Stimulated activated CD8-positive, alpha-beta memory T cell treated with anti-CD3 and anti-CD28 coated beads, Interleukin-15, amount 100 ng/mL, for 1 hour (primary cell): ENCODE results near the gene CAND2.
"Not testable (repeated sequence)": the region's sequence is repeated elsewhere in the genome, so short reads cannot be mapped to it uniquely, and the experiment has no call there.

Experiments
- DNase-seq: peaks from one replicate; pipeline ENCODE4 v3.0.0-alpha.2; 2020; ENCODE audit warnings: low read depth

Gene CAND2

DNA sequence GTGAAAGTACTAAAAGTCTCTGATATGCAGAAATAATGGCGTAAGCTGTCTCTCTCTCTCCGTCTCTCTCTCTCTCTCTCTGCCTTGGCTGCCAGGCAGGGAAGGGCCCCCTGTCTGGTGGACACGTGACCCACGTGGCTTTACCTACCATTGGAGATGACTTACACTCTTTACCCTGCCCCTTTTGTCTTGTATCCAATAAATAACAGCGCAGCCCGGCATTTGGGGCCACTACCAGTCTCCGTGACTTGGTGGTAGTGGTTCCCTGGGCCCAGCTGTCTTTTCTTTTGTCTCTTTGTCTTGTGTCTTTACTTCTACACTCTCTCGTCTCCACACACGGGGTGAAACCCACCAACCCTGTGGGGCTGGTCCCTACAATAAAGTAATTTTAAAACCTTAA is 25.2 kb upstream of the CAND2 start:
- DNase-seq, result no peak

DNA sequence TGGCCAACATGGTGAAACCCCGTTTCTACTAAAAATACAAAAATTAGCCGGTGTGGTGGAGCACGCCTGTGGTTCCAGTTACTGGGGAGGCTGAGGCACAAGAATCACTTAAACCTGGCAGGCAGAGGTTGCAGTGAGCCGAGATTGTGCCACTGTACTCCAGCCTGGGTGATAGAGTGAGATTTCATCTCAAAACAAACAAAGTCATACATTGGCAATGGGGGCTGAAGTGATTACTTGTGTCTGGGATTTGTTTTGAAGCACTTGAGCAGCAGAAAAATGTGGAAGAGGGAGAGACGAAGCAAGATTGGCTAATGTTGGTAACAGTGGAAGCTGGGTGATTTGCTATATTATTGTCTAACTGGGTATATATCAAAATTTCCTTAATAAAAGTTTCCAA is 24.0 kb upstream of the CAND2 start:
- no peak for DNase-seq

- DNase-seq, result no peak
Observed at GRCh38 chr3:12773030-12773709, 23.3 kb upstream of the CAND2 start.

- DNase-seq, result no peak
Observed at GRCh38 chr3:12773710-12774086, 22.8 kb upstream of the CAND2 start.

DNA sequence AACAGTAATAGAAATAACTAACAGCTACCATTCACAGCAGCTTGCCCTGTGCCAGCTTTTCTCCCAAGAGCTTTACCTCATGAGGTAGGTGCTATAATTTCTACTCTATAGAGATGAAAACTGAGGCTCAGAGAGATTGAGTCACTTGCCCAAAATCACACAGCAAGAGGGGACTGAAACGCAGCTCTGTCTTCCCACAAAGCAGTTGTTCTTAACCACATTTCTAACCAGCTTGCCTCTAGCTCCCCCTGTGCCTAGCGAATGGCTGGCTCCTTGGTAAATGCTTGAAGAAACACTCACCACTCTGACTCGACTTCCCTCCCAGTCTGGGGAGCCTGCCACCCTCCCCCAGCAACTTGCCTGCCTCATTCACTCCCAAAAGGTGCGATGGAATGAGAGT is 21.9 kb upstream of the CAND2 start:
- no peak for DNase-seq

DNA sequence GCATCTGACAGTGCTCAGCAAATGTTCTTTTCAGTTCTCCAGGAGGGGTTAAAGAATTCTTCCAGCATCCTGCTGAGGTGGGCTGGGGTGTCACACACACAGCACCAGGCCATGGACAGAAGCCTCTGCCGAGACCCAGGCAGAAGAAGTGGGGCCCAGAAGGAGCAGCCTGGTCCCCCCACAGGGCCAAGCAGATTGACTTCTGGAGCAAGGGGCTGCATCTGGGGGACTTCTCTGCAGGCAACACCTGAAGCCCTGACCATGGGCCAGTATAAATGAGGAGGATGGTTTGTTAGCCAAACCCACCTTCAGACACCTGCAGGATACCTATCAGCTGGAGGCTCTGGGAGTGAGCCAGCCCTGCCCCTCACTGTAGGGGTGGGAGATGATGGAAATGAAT is 21.3 kb upstream of the CAND2 start:
- DNase-seq, result no peak

DNA sequence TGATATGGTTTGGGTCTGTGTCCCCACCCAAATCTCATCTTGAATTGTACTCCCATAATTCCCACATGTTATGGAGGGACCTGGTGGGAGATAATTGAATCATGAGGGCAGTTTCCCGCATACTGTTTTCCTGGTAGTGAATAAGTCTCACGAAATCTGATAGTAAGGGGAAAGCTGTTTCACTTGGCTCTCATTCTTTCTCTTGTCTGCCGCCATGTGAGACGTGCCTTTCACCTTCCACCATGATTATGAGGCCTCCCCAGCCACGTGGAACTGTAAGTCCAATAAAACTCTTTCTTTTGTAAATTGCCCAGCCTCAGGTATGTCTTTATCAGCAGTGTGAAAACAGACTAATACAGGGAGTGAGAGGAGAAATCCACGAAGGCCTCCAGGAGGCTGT is 20.5 kb upstream of the CAND2 start:
- DNase-seq, result not testable (repeated sequence)

DNA sequence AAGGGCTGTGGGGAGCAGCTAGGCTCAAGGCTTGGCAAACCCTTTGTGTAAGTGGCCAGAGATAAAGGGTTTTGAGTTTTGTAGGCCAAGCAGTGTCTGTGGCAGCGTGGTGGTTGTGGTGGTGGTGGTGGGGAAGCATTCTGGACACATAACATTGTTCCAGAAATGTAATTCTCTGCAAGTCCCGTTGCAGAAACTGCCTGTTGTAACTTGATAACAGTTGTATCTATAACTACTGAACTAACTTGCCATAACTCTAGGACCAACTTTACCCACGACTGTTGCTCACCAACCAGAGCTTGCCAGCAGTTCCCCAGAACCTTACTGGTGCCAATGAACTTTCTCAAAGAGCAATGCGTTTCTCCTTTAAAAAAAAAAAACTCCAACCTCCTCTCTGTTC is 19.3 kb upstream of the CAND2 start:
- no peak for DNase-seq

DNA sequence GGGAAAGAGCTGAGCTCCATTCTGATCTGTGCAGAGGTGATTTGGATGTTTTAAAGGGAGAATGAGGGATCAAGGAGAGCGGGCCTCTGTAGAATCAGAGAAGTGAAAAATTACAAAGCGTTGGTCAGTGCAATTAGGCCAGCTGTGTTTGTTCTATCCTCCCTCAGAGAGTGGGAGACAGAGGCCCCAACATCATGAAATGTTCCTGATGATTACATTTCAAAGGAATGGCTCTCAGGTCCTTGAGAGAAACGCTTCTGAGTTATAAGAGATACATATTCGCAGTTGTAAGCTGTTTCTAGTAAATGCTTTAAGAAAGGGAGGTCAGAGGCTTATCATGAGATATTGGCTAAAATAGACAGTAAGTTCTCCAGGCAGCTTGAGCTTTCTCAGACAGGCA is 15.7 kb upstream of the CAND2 start:
- DNase-seq, result no peak

GRCh38 chr3:12782172-12782815 is 14.2 kb upstream of the CAND2 start:
- no peak for DNase-seq

DNA sequence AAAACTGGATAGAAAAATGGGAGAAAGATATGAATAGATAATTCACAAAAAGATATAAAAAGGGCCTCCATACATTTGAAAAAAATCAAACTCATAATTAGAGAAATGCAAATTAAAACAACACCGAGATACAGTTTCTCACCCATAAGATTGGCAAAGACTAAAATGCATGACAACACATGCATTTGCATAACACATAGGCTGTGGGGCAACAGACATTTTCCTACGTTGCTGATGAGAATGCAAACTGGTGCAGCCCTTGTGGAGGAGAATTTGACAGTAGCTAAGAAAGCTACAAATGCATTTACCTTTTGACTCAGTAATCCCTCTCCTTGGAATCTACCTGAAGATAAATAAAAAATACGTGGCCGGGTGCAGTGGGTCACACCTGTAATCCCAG is 11.4 kb upstream of the CAND2 start:
- DNase-seq, result no peak

DNA sequence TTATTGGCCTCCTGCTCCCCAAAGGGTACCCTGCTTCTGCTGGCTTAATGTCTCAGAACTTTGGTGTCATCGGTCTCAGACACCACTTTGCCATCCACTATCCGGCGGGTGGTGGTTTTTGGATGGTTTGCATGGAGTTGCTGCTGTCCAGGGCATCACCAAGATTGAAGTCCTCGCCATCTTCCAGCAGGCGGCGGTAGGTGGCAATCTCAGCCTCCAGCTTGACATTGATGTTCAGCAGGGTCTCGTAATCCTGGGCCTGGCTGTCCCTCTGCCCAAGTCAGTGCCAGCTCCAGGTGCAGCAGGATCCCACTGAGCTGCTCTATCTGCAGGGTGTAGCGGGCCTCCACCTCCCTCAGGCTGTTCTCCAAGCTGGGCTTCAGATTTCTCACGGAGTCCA is 9.1 kb upstream of the CAND2 start:
- peak; percentile 39 for DNase-seq

DNA sequence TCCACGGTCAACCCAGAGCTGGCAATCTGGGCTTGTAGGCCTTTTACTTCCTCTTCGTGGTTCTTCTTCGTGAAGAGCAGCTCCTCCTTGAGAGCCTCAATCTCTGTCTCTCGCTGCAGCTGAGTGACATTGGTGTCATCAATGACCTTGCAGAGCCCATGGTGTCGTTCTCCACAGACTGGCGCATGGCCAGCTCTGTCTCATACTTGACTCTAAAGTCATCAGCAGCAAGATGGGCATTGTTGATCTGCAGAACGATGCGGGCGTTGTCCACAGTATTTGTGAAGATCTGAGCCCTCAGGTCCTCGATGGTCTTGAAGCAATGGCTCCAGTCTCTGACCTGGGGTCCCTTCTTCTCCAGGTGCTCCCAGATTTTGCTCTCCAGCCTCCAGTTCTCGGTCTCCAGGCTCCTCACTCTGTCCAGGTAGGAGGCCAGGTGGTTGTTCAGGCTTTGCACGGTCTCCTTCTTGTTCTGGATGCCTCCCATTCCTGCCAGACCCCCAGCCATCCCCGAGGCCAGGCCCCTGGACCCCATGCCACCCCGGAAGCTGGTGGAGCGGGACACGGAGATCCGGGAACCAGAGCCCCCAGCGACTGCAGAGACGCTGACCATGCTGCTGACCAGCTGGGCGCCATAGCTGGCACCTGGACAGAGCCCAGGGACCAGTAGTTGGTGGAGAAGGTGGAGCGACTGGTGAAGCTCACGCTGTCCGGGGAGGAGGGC is 8.4 kb upstream of the CAND2 start:
- not testable (repeated sequence) for DNase-seq

DNA sequence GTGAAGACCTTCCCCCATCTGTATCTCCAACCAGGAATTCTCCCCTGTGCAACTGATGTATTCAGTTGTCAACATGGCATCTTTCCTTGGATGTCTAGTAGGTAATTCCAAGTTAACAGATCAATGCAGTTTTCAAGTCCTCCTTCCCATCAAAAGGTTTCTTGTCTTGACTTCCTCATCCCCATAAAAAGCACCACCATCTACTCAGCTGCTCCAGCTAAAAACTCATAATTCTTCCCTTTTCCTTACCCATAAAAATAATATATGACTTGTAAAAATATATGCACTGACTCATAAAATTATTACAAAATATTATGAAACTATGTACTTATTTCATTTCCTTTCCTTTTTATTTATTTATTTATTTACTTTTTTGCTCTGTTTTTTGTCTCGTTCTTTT is 5.0 kb upstream of the CAND2 start:
- DNase-seq, result no peak

DNA sequence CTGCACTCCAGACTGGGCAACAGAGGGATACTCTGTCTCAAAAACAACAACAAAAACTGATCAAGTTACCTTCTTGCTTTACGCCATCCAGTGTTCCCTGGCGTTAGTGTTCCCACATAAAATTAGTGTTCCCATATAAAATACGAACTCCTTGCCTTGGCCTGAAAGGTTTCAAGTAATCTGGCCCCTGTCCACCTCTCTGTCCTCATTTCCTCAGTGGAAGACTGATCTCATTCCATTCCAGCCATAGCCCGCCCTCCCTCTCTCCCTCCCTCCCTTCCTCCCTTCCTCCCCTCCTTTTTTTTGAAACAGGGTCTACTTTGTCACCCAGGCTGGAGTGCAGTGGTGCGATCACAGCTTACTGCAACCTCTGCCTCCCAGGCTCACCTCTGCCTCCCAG is 2.8 kb upstream of the CAND2 start:
- DNase-seq, result no peak

DNA sequence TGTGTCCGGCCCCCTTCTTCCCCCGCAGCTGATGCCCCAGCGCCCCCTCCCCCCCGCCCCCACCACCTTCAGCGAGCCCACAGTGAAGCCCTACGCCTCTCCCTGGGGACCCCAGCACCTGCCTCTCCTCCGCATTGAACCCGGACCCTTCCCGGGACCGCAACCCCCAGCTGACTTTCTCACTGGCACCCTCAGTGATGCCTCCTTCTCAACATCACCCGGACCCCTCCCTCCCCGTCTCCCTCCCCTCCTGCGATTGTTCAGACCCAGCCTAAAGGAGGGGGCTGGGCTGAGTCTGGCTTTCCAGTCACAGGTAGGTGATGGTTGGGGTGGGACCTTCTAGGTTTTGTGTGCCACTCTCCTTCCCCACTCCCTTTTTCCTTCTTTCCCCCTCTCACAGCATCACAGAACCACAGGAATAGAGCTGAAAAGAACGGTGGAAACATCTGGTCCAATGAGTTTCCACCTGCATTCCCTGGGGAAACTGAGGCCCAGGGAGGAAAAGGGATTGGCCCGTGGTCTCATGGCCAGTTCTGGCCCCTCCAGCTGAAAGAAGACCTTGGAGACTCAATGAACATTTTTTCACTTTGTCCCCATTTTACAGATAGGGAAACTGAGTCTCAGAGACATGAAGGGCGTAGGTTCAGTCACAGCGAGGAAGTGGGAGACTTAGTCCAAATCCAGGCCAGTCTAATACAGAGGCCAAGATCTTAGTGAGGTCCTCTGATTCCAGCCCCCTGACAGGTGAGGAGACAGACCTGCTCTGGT is 828 bp downstream of the CAND2 start:
- DNase-seq, result no peak

- DNase-seq, result no peak
Observed at GRCh38 chr3:12797892-12798558, 1.5 kb downstream of the CAND2 start.

DNA sequence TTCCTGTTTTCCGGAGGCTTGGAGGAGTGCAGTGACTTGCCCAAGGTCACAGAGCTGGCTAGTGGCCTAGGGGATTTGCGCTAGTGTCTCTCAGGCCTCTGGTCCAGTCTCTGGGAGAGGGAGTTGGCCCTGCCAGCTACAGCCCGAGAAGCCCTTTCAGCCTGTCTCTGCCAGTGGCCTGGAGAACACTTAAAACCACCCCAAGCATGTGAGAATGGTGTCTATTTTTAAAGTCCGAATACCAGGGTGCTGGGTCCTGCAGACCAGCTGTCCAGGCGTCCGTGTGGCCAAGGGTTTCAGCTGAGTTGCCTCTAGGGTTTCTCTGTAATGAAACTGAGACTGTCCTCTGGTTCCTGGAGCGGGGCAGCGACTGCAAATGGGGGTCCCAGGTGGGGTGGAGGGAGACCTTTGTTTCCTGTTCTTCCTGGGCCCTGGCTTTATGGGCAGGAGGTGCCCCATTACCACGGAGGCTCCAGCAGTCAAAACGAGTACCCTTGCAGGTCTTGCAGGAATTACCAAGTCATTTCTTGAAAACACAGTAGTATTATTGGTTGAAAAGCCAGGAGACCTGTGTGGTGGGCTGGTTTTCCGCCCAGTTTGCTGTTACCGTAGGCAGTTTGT is 2.2 kb downstream of the CAND2 start:
- no peak for DNase-seq

- no peak for DNase-seq
Observed at GRCh38 chr3:12799525-12800440, 3.3 kb downstream of the CAND2 start.

GRCh38 chr3:12803371-12803770 is 6.9 kb downstream of the CAND2 start:
- no peak for DNase-seq

DNA sequence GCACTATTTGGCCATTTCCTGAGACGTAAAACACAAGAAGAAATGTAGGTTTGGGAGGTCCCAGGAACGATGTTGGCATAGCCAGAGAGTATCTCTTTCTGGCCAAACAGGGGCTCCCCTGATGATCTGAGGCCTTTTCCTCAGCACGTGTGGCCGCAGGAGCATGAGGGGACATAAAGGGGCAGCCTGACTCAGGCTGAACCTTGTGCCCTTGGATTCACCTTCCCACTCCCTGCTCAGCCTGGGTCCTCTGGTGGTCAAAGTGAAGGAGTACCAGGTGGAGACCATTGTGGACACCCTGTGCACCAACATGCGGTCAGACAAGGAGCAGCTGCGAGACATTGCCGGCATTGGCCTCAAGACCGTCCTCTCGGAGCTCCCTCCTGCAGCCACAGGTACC is 10.6 kb downstream of the CAND2 start:
- DNase-seq, result no peak
